IPS-20b (cell line): ENCODE measurements around the gene TEX50.
"Not testable (repeated sequence)": the region's sequence is repeated elsewhere in the genome, so short reads cannot be mapped to it uniquely, and the experiment has no call there.

Experiments used
- H3K27ac ChIP-seq: one replicate; pipeline ENCODE4 v1.5.1; 2013; ENCODE audit warnings: low read length
- H3K27me3 ChIP-seq: 2 replicates; pipeline ENCODE4 v1.6.1; 2013; ENCODE audit warnings: mild to moderate bottlenecking, low read length, inconsistent platforms; ENCODE audit not compliant: insufficient read depth
- H3K36me3 ChIP-seq: 2 replicates; pipeline ENCODE4 v1.6.1; 2013; ENCODE audit warnings: low read depth, mild to moderate bottlenecking, inconsistent platforms, low read length, moderate library complexity; ENCODE audit not compliant: insufficient read depth
- H3K4me1 ChIP-seq: 2 replicates; pipeline ENCODE4 v1.6.1; 2013; ENCODE audit warnings: mild to moderate bottlenecking, control low read depth, inconsistent platforms, low read length, moderate library complexity; ENCODE audit not compliant: insufficient read depth
- H3K4me3 ChIP-seq: 2 replicates; pipeline ENCODE4 v1.5.1; 2013; ENCODE audit warnings: mild to moderate bottlenecking, low read length, inconsistent platforms
- H3K9ac ChIP-seq: 2 replicates; pipeline ENCODE4 v1.6.1; 2013; ENCODE audit warnings: low read depth, mild to moderate bottlenecking, inconsistent platforms, low read length, moderate library complexity
- H3K9me3 ChIP-seq: 2 replicates; pipeline ENCODE4 v1.6.1; 2013; ENCODE audit warnings: mild to moderate bottlenecking, low read depth, low read length, inconsistent platforms; ENCODE audit not compliant: insufficient read depth

The TEX50 gene

DNA sequence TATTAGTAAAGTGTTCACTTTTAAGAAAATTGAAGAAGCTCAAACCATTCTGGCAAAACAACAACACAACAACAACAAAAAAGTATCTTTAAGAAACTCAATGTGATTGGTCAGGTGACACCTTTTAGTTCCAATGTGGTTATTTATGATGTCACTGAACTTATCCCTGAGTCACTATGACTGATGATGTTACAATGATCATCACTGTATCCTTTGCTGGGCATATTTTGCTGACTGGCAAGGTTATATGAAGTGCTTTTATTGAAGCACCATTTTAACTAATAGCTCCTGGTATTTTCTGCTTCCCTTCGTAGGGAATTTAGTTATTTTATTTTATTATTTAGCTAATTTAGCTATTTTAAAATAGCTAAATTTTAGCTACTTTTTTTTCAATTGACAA, at the start of gene TEX50:
TSS of gene TEX50 (plus strand) at position 223 of the 400 bp plus-strand sequence. CDS start 184 bp downstream, outside the sequence.
- peaks cover 15% of the 10 kb centered on the region for H3K9me3 ChIP-seq
- no peak within 1 kb of the TSS for H3K4me3 ChIP-seq
- H3K9ac ChIP-seq: no peak within 1 kb of the TSS
- H3K4me1 ChIP-seq: no peaks in the 10 kb centered on the region
- H3K36me3 ChIP-seq: 0 out of 2 replicates have a peak, but pooled peaks cover 3% of the 10 kb centered on the region
- H3K27me3 ChIP-seq: no peaks in the 10 kb centered on the region
- no peak within 1 kb of the TSS for H3K27ac ChIP-seq

DNA sequence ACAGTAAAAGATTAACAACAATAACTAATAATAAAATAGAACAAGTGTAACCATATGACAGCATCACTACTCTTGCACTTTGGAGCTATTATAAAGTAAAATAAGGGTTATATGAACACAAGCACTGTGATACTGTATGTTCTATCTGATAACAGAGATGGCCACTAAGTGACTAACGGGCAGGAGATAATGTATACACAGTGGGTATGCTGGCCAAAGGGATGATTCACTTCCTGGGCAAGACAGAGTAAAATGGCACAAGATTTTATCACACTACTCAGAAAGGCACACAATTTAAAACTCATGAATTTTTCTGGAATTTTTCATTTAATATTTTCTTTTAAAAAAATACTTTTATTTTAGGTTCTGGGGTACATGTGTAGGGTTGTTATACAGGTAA, 44.6 kb upstream of the TEX50 start:
- Histone ChIP-seq H3K4me3 (no peak overlapping the region), H3K27me3 (no peaks in the 10 kb centered on the region), H3K36me3 (no peaks in the 10 kb centered on the region), H3K4me1 (no peaks in the 10 kb centered on the region), H3K9me3 (no peaks in the 10 kb centered on the region), H3K27ac (no peak overlapping the region), H3K9ac (no peak overlapping the region)

DNA sequence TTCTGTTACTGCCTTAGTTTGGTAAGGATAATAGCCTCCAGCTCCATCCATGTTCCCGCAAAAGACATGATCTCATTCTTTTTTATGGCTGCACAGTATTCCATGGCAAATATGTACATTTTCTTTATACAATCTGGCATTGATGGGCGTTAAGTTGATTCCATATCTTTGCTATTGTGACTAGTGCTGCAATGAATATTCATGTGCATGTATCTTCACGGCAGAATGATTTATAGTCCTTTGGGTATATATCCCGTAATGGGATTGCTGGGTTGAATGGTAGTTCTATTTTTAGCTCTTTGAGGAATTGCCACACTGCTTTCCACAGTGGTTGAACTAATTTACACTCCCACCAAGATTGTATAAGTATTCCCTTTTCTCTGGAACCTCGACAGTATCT, 44.0 kb upstream of the TEX50 start:
- not testable (repeated sequence) for H3K4me3 ChIP-seq, H3K36me3 ChIP-seq, H3K9ac ChIP-seq, H3K27ac ChIP-seq, H3K27me3 ChIP-seq, H3K4me1 ChIP-seq, H3K9me3 ChIP-seq

GRCh38 chr1:173596097-173596825, 38.9 kb upstream of the TEX50 start:
- Histone ChIP-seq H3K9ac (no peak overlapping the region), H3K9me3 (no peaks in the 10 kb centered on the region), H3K4me1 (no peaks in the 10 kb centered on the region), H3K36me3 (no peaks in the 10 kb centered on the region), H3K27ac (no peak overlapping the region), H3K4me3 (no peak overlapping the region), H3K27me3 (no peaks in the 10 kb centered on the region)

GRCh38 chr1:173601588-173601987, 33.5 kb upstream of the TEX50 start:
- no peak overlapping the region for H3K27ac ChIP-seq
- no peaks in the 10 kb centered on the region; the same call in 1 of the 2 replicates for H3K9me3 ChIP-seq
- no peaks in the 10 kb centered on the region for H3K36me3 ChIP-seq
- no peak overlapping the region for H3K4me3 ChIP-seq
- H3K4me1 ChIP-seq: no peaks in the 10 kb centered on the region
- H3K9ac ChIP-seq: no peak overlapping the region
- no peaks in the 10 kb centered on the region for H3K27me3 ChIP-seq

DNA sequence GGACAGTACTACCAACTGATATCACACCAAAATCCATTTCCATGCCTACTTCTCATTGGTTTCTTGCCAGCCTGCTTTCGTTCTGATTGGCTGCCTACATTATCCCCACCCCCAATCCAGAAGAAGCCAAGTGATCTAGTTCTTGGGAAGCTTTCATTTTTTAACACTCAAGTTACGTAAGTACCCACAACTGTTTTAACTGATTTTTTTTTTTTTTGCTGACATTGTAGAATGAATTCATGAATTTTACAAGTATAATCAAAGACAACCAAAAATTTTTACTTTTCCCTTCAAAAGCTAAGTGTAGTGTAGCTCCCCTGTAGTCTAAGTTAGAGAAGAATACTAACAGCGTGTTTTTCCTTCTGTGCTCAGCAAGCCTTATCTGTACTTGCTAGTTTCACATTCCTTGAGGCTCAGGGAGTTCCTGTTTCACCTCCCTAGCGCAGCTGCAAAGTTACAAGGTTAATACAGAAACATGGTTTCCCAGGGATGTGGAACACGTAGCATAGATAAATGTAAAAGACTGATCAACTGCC, 32.0 kb upstream of the TEX50 start, which contains the start of gene SLC9C2:
TSS of gene SLC9C2 (minus strand) at position 17 of the 536 bp plus-strand sequence. CDS start 1,296 bp downstream, outside the sequence.
- Histone ChIP-seq H3K4me3 (no peak within 1 kb of the TSS), H3K9me3 (peaks cover 4% of the 10 kb centered on the region; the same call in 1 of the 2 replicates), H3K27me3 (no peaks in the 10 kb centered on the region), H3K36me3 (no peaks in the 10 kb centered on the region), H3K9ac (no peak within 1 kb of the TSS), H3K27ac (no peak within 1 kb of the TSS), H3K4me1 (no peaks in the 10 kb centered on the region)

DNA sequence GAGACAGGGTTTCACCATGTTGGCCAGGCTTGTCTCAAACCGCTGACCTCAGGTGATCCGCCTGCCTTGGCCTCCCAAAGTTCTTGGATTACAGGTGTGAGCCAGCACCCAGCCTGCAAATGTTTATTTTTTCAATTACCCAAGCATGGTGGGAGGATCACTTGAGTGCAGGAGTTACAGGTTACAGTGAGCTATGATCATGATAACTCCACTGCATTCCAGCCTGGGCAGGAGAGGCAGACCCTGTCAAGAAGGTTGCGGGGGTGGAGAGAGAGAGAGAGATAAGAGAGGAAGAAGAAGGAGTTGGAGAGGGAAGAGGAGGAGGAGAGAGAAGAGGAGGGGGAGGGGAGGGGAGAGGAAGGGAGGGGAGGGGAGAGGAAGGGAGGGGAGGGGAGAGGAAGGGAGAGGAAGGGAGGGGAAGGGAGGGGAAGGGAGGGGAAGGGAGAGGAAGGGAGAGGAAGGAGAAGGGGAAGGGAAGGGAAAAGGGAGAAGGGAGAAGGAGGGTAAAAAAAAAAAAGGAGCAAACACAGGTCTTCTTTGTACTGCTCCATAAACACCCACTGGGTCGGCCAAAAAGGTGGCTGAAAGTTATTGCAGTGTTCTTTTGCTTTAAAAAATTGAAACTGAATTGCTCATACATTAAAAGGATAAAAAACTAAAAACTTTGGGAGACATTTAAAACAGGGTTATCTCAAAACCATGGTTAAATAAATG, 26.5 kb upstream of the TEX50 start:
- Histone ChIP-seq H3K27ac (no peak overlapping the region), H3K9ac (no peak overlapping the region)

GRCh38 chr1:173613086-173613485, 22.1 kb upstream of the TEX50 start:
- H3K4me1 ChIP-seq, H3K27ac ChIP-seq, H3K36me3 ChIP-seq, H3K27me3 ChIP-seq, H3K4me3 ChIP-seq, H3K9ac ChIP-seq: not testable (repeated sequence)
- peaks cover 23% of the 10 kb centered on the region for H3K9me3 ChIP-seq

More for the DNA sequence above, 26.5 kb upstream of the TEX50 start:
- Histone ChIP-seq H3K9me3 (peaks cover 28% of the 10 kb centered on the region), H3K27me3 (no peaks in the 10 kb centered on the region), H3K4me1 (no peaks in the 10 kb centered on the region), H3K4me3 (no peak overlapping the region), H3K36me3 (no peaks in the 10 kb centered on the region)

DNA sequence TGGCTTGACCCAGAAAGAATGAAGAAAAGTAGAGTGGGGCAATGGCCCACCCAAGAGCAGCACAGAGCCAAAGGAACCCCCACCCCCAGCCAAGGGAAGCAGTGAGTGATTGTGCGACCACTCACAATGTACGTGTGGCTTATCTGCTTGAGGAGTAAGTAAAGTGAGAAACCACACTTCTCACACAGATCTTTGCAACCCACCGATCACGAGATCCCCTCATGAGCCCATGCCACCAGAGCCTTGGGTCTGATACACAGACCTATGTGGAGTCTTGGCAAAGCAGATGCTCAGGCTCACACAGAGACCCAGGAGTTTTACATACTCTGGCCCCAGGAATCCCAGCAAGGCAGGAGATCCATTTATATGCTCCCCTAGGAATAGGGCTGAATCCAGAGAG, 18.3 kb upstream of the TEX50 start:
- Histone ChIP-seq H3K27ac (no peak overlapping the region), H3K4me1 (no peaks in the 10 kb centered on the region), H3K4me3 (no peak overlapping the region), H3K36me3 (no peaks in the 10 kb centered on the region), H3K9ac (no peak overlapping the region), H3K9me3 (peaks cover 5% of the 10 kb centered on the region), H3K27me3 (no peaks in the 10 kb centered on the region)

DNA sequence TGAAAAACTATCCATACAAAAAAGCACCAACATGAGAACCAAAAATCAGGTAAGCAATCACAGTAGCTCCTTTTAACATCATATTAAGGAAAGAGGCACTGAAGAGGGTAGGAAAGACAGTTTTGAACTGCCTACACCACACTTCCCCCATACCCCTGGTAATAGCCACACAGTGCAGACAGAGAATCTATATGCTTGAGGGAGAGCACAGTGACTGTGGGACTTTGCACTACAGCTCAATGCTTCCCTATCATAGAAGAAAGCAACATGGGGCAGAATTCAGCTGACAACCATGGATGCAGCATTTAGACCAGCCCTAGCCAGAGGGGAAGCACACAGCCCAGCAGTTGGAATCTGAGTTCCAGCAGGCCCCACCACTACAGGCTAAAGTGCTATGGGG, 7.9 kb upstream of the TEX50 start:
- no peaks in the 10 kb centered on the region for H3K27me3 ChIP-seq
- H3K27ac ChIP-seq: no peak overlapping the region
- H3K36me3 ChIP-seq: no peaks in the 10 kb centered on the region
- no peaks in the 10 kb centered on the region for H3K4me1 ChIP-seq
- H3K9me3 ChIP-seq: no peaks in the 10 kb centered on the region
- no peak overlapping the region for H3K4me3 ChIP-seq
- H3K9ac ChIP-seq: no peak overlapping the region

DNA sequence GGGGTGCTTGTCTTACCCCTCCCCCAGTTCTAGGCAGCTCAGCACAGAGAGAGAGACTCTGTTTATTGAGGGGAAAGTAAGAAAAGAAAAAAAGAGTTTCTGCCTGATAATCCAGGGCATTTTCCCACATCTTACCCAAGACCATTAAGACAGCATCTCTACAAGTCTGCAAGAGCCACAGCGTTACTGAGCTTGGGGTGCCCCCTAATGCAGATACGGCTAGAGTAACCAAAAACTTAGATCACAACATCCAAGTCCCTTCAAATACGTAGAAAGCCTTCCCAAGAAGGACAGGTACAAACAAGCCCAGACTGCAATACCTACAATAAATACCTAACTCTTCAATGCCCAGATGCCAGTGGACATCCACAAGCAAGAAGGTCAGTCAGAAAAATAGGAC, 6.2 kb upstream of the TEX50 start:
- H3K27ac ChIP-seq: no peak overlapping the region
- no peak overlapping the region for H3K9ac ChIP-seq
- H3K4me3 ChIP-seq: no peak overlapping the region
- no peaks in the 10 kb centered on the region for H3K36me3 ChIP-seq
- H3K4me1 ChIP-seq: no peaks in the 10 kb centered on the region
- no peaks in the 10 kb centered on the region for H3K9me3 ChIP-seq
- no peaks in the 10 kb centered on the region for H3K27me3 ChIP-seq
